Cardiac septum (tissue), 1 donor: ENCODE data around the gene JPH3. TPM values are rescaled to one million over a fixed set of nuclear protein-coding genes. Genes with fewer than 3 reads are reported as not detected.

ENCODE experiments used
- DNase-seq: peaks from one replicate; pipeline ENCODE4 v3.0.0-alpha.2; 2020; ENCODE audit warnings: low spot score
- intact Hi-C: fragments of 100-400 bp; cut with DNase I; formaldehyde crosslinking; loops from one replicate; pipeline ENCODE4 v1.14.0; 2022
- total RNA-seq: library from RNA; stranded (reverse); fragmentation: NEBNext Ultra II Directional; extraction: Animal tissue kit (Norgen Biotek cat#: 25700); gene quantifications from one replicate; pipeline ENCODE4 v1.2.1, GENCODE V29; 2021
- donor health status: DM: no; HTN: no; CAD: no.

The JPH3 gene
- total RNA-seq, 1 donor from 2014 or later: 0.11 TPM

DNA sequence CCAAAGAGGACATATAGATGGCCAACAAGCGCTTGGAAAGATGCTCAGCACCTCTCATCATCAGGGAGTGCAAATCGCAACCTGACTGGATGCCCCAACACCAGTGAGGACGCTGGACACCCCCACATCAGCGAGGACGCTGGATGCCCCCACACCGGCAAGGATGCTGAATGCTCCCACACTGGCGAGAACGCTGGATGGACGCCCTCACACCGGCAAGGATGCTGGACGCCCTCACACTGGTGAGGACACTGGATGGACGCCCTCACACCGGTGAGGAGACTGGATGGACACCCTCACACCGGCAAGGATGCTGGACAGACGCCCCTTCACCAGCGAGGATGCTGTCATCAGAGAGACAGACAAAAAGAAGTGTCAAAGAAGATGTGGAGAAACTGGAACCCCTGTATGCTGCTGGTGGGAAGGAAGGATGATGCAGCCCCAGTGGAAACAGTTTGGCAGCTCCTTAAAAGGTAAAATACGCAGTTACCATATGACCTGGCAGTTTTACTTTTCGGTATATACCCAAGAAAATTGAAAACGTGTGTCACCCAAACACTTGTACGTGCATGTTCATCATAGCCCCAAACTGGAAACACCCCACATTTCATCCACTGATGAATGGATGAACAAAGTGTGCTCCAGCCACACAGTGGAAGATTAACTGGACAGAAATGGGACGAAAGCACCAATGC lies 10.1 kb upstream of the JPH3 start:
- DNase-seq: no peak
- intact Hi-C loops: no loop called here

- intact Hi-C loops: no loop called here
- DNase-seq: no peak
Observed at GRCh38 chr16:87593710-87594258, 8.5 kb upstream of the JPH3 start.

DNA sequence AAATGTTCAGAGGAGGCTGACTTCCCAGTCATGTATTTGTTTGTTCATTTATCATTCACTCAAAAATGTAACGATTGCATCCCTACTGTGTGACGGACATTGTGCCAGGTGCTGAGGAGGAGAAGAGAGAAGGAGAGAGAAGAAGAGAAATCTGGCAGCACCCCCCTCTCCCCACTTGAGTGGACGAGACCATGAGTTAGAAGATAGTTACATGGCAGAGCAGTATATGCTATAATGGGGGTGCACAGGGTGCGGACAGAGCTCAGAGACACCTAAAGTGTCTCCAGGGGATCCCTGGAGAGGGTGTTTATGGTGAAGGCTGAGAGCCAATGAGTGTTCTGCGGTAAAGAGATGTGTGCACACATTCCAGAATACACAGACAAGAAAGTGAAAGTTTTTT lies 6.6 kb upstream of the JPH3 start:
- intact Hi-C loops: no loop called here
- no peak for DNase-seq

- intact Hi-C loops: no loop called here
Observed at GRCh38 chr16:87597324-87597830, 4.9 kb upstream of the JPH3 start.

DNA sequence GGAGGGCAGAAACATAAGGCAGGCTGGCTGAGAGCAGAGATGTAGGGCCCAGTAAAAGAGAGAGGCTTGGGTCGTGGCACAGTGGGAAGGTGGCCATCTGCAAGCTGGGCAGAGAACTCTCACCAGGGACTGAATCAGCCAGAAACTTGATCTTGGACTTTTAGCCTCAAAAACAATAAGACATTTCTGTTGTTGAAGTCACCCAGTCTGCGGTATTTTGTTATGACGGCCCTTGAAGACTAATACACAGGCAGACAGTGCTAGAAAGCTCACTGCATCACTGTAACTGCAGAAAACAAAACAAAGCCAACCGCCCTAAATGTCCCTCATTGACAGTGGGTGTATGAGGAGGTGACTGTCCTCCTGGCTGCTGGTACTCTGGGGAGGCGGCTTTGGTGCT lies 3.9 kb upstream of the JPH3 start:
- DNase-seq: no peak
- intact Hi-C loops: no loop called here

More at GRCh38 chr16:87597324-87597830, 4.9 kb upstream of the JPH3 start:
- no peak for DNase-seq

DNA sequence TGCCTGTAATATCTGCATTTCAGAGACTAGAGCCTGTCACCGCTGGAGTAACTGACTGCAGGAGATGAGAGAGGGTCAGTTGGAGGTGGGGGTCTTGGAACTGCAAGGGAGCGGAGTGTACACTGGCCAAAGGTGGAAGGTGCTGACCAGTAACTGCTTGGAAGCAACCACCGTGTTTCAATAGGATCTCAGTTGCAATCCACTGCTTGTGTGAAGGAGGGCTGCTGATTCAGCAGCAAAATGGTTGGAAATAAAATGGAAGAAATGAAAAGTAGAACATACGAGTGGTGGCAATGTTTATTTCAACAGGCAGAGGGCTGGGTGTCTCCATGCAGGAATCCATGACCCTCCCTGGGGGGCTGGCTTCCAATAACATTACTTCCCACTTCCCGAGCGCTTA lies 2.1 kb upstream of the JPH3 start:
- intact Hi-C loops: no loop called here
- DNase-seq: no peak

- intact Hi-C loops: no loop called here
- DNase-seq: no peak
Observed at GRCh38 chr16:87601401-87601981, 817 bp upstream of the JPH3 start.

GRCh38 chr16:87602821-87603683 lies 744 bp downstream of the JPH3 start:
- no peak for DNase-seq
- intact Hi-C loops: no loop called here

GRCh38 chr16:87603684-87604633 lies 1.7 kb downstream of the JPH3 start:
- no peak for DNase-seq
- intact Hi-C loops: no loop called here

DNA sequence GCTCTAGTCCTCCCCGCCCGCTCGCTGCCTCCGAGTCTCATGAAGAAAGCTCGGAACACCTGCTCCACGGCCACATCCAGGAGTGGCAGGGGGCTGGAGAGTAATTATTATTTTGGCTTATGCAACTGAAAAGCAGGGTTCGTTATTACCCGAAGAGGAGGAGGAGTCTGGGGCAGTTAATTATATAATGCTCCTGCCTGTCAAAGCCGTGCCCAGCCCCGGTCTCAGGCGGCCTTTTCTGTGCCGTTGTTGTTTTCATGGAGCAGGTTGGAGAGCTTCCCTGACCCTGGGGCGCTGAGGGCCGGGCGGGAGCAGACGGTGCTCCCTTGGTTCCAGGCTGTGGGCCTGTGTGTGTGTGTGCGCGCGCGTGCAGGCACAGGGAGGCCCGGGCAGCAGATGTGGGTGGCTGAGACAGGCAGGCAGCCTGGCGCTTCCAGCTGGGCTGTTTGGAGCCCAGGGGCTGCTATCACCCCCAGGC lies 2.4 kb downstream of the JPH3 start:
- intact Hi-C loops: no loop called here
- DNase-seq: no peak

DNA sequence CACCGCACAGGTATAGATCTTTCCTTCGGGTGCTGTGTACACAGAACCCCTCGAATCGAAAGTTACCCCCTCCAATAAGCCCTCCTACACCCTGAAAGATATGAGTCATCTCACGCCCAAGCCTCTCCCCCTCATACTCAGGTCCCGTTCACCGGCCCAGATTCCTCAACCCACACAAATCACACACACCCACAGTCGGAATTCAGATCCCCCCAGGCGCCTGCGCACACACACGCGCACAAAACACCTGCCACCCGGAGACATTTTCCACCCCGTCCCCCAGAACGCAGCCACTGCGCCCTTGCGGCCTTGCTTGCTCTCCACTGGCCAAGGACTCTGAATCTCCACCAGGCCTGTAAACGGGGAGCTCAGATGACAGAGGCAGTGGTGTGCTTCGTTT lies 4.9 kb downstream of the JPH3 start:
- intact Hi-C loops: no loop called here
- no peak for DNase-seq

- no peak for DNase-seq
- intact Hi-C loops: no loop called here
Observed at GRCh38 chr16:87607871-87608270, 5.6 kb downstream of the JPH3 start.

GRCh38 chr16:87608400-87608985 lies 6.2 kb downstream of the JPH3 start:
- intact Hi-C loops: no loop called here
- no peak for DNase-seq

DNA sequence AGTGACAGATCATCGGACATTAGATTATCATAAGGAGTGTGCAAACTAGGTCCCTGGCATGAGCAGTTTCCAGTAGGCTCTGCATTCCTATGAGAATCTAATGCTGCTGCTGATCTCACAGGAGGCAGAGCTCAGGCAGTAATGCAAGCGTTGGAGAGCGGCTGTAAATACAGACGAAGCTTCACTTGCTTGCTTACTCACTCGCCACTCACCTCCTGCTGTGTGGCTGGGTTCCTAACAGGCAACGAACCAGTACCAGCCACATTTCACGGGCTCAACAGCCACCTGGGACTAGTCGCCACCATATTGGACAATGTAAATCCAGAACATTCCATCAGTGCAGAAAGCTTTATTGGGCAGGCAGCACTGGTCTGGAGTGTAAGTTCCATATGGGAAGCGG lies 7.7 kb downstream of the JPH3 start:
- no peak for DNase-seq

GRCh38 chr16:87611456-87611855 lies 9.1 kb downstream of the JPH3 start:
- intact Hi-C loops: no loop called here
- no peak for DNase-seq

More for the DNA sequence above, 7.7 kb downstream of the JPH3 start:
- intact Hi-C loops: no loop called here

DNA sequence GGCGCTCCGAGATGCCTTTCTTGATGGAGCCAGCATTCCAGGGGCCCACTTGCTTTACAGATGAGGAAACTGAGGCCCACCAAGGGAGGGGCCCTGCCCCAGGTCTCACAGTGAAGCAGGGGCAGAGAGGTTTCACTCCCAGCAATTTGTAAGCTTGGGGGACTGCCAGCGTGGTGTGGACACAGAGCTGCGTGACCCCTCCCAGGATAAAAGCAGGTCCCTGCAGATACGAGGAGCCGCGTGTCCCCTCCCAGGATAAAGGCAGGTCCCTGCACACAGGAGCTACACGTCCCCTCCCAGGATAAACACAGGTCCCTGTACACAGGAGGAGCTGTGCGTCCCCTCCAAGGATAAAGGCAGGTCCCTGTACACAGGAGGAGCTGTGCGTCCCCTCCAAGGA lies 11.7 kb downstream of the JPH3 start:
- DNase-seq: no peak
- intact Hi-C loops: no loop called here

DNA sequence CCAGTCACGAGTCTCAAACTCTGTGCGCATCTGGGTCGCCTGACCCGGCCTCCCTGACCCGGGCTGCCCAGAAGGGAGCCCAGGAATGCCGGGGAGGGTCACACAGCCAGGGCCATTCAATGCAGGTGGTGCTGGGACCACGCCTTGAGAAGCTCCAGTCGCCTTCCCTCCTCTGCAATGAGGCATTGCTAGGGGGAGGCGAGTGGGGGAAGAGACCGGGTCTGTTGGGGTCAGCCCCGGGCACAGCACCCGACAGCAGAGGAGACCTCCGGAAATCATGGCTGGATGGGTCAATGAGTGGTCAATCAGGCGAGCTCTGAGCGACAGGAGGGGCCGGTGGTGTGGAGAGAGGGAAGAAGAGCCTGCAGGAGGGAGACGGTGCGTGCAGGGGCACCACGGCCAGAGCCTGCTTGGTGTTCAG lies 13.3 kb downstream of the JPH3 start:
- no peak for DNase-seq
- intact Hi-C loops: no loop called here

- intact Hi-C loops: no loop called here
- DNase-seq: no peak
Observed at GRCh38 chr16:87616556-87616955, 14.2 kb downstream of the JPH3 start.

GRCh38 chr16:87618216-87618615 lies 15.9 kb downstream of the JPH3 start:
- DNase-seq: no peak
- intact Hi-C loops: no loop called here
